PC-3 (cell line): ENCODE data around the gene OR1J2. TPM values are rescaled to one million over a fixed set of nuclear protein-coding genes. Genes with fewer than 3 reads are reported as not detected.
"Not testable (repeated sequence)": the region's sequence is repeated elsewhere in the genome, so short reads cannot be mapped to it uniquely, and the experiment has no call there.

Experiments
- ATAC-seq: fragments of 200-7000 bp; cut with Tn5 transposase; 2 replicates; pipeline ENCODE4 v1.9.1; 2020; ENCODE audit warnings: mild to moderate bottlenecking, moderate library complexity
- BruUV-seq: library from RNA; stranded (reverse); fragments of 400-500 nt; replicated peaks from 2 replicates; lab custom pipeline; 2021; lab: Mats Ljungman, UMichigan
- CTCF ChIA-PET: fragments of 300-600 bp; sonication (Branson Sonifier 250); formaldehyde crosslinking; loops from one replicate; lab custom pipeline; 2022; ENCODE audit warnings: antibody characterized with exemption; lab: Charles Lee
- POLR2A ChIA-PET: fragments of 300-600 bp; sonication (Branson Sonifier 250); formaldehyde crosslinking; loops from one replicate; lab custom pipeline; 2022; ENCODE audit warnings: antibody characterized with exemption; ENCODE audit not compliant: unreplicated experiment; lab: Charles Lee
- DNase-seq: peaks from one replicate; pipeline ENCODE4 v3.0.0-alpha.2; 2015
- H2AFZ ChIP-seq: fragments of 300-600 bp; sonication (generic); 2 replicates; pipeline ENCODE4 v1.6.0; 2016; ENCODE audit warnings: antibody characterized with exemption, low read length
- H3F3A ChIP-seq: fragments of 300-600 bp; sonication (generic); one replicate; pipeline ENCODE4 v1.6.0; 2017; ENCODE audit warnings: antibody characterized with exemption, low read length, control low read depth, mild to moderate bottlenecking; ENCODE audit not compliant: unreplicated experiment
- H3K27ac ChIP-seq: fragments of 300-600 bp; sonication (generic); 2 replicates; pipeline ENCODE4 v1.5.1; 2016; ENCODE audit warnings: mild to moderate bottlenecking, low read length
- H3K27me3 ChIP-seq: fragments of 300-600 bp; sonication (generic); 2 replicates; pipeline ENCODE4 v1.6.1; 2016; ENCODE audit warnings: low read length, mixed read lengths
- H3K36me3 ChIP-seq: fragments of 300-600 bp; sonication (generic); 2 replicates; pipeline ENCODE4 v1.6.1; 2016; ENCODE audit warnings: low read depth, mixed run types, low read length, mixed read lengths
- H3K4me1 ChIP-seq: fragments of 300-600 bp; sonication (generic); 2 replicates; pipeline ENCODE4 v1.5.1; 2016; ENCODE audit warnings: low read length; ENCODE audit not compliant: insufficient read depth
- H3K4me2 ChIP-seq: fragments of 300-600 bp; sonication (generic); 2 replicates; pipeline ENCODE4 v1.6.0; 2016; ENCODE audit warnings: low read length
- H3K4me3 ChIP-seq: fragments of 300-600 bp; sonication (generic); 2 replicates; pipeline ENCODE4 v1.5.1; 2016; ENCODE audit warnings: mild to moderate bottlenecking, low read length, mixed read lengths
- H3K79me2 ChIP-seq: fragments of 300-600 bp; sonication (generic); 2 replicates; pipeline ENCODE4 v1.6.1; 2017; ENCODE audit warnings: low read length, mixed read lengths
- H3K9ac ChIP-seq: fragments of 300-600 bp; sonication (generic); 2 replicates; pipeline ENCODE4 v1.6.0; 2016; ENCODE audit warnings: mild to moderate bottlenecking, low read length
- H3K9me2 ChIP-seq: fragments of 300-600 bp; sonication (generic); replicated peaks from 2 replicates; pipeline ENCODE4 v1.6.1; 2016; ENCODE audit warnings: mixed run types, low read length, mixed read lengths
- H3K9me3 ChIP-seq: fragments of 300-600 bp; sonication (generic); 2 replicates; pipeline ENCODE4 v1.6.1; 2016; ENCODE audit warnings: low read length, mixed read lengths
- H4K20me1 ChIP-seq: fragments of 300-600 bp; sonication (generic); 2 replicates; pipeline ENCODE4 v1.6.1; 2016; ENCODE audit warnings: low read length, mixed read lengths
- EZH2 ChIP-seq: fragments of 300-600 bp; sonication (generic); IDR thresholded peaks from one replicate; pipeline ENCODE4 v1.6.1; 2017; ENCODE audit warnings: antibody characterized with exemption, mild to moderate bottlenecking, low read length; ENCODE audit not compliant: unreplicated experiment
- EZH2phosphoT487 ChIP-seq: fragments of 300-600 bp; sonication (generic); IDR thresholded peaks from 2 replicates; pipeline ENCODE4 v1.6.1; 2018; ENCODE audit warnings: mild to moderate bottlenecking, antibody characterized with exemption, low read length, borderline replicate concordance
- intact Hi-C: fragments of 100-400 bp; cut with micrococcal nuclease; formaldehyde crosslinking; loops from 2 replicates; pipeline ENCODE4 v1.9.0; 2023
- total RNA-seq: library from RNA; depleted of rRNA; stranded (reverse); fragments of >200 nt; gene quantifications from 2 replicates; pipeline ENCODE4 v1.2.3, GENCODE V29; 2014
- TF ChIP-seq, protein P1 (sequence below): fragments of 300-600 bp; sonication (generic); conservative IDR thresholded peaks from 2 replicates; pipeline ENCODE4 v1.5.1; 2017; ENCODE audit warnings: antibody characterized with exemption, low read depth, mild to moderate bottlenecking, low read length

Gene OR1J2
- total RNA-seq, 1 experiment from 2014 or later, result not detected

GRCh38 chr9:122519376-122519775 is 8.8 kb downstream of the OR1J2 start:
- Histone ChIP-seq H3K9me2 (no peaks in the 10 kb centered on the region), H3K9ac (no peak overlapping the region), H3K36me3 (no peaks in the 10 kb centered on the region), H3K79me2 (no peaks in the 10 kb centered on the region), H3K4me2 (no peak overlapping the region), H3F3A (no peaks in the 10 kb centered on the region), H3K4me3 (no peak overlapping the region), H2AFZ (no peak overlapping the region), H4K20me1 (no peaks in the 10 kb centered on the region), H3K9me3 (no peaks in the 10 kb centered on the region), H3K27me3 (peaks cover 32% of the 10 kb centered on the region), H3K4me1 (no peaks in the 10 kb centered on the region), H3K27ac (no peak overlapping the region)
- DNase-seq (no peak), ATAC-seq (no peak)
- POLR2A ChIA-PET, result no interaction called here
- TF ChIP-seq, protein P1, sequence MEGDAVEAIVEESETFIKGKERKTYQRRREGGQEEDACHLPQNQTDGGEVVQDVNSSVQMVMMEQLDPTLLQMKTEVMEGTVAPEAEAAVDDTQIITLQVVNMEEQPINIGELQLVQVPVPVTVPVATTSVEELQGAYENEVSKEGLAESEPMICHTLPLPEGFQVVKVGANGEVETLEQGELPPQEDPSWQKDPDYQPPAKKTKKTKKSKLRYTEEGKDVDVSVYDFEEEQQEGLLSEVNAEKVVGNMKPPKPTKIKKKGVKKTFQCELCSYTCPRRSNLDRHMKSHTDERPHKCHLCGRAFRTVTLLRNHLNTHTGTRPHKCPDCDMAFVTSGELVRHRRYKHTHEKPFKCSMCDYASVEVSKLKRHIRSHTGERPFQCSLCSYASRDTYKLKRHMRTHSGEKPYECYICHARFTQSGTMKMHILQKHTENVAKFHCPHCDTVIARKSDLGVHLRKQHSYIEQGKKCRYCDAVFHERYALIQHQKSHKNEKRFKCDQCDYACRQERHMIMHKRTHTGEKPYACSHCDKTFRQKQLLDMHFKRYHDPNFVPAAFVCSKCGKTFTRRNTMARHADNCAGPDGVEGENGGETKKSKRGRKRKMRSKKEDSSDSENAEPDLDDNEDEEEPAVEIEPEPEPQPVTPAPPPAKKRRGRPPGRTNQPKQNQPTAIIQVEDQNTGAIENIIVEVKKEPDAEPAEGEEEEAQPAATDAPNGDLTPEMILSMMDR, result no peak
- TF ChIP-seq EZH2 (no peak), EZH2phosphoT487 (no peak)
- BruUV-seq, result no TSS peak
- intact Hi-C loops, result no loop called here
- CTCF ChIA-PET, result no interaction called here

- Histone ChIP-seq H3K9me3 (no peaks in the 10 kb centered on the region), H3K4me2 (no peak overlapping the region), H3K27ac (no peak overlapping the region), H3K27me3 (peaks cover 25% of the 10 kb centered on the region), H3K4me1 (no peaks in the 10 kb centered on the region), H3K79me2 (no peaks in the 10 kb centered on the region), H3F3A (no peaks in the 10 kb centered on the region), H3K4me3 (no peak overlapping the region), H3K9ac (no peak overlapping the region), H3K36me3 (no peaks in the 10 kb centered on the region), H4K20me1 (no peaks in the 10 kb centered on the region), H2AFZ (no peak overlapping the region), H3K9me2 (no peaks in the 10 kb centered on the region)
- ATAC-seq, result no peak
- TF ChIP-seq, protein P1, result no peak
- TF ChIP-seq EZH2 (no peak), EZH2phosphoT487 (no peak)
- ChIA-PET CTCF (no interaction called here), POLR2A (no interaction called here)
- BruUV-seq, result no TSS peak
- intact Hi-C loops, result no loop called here
- DNase-seq, result no peak
Observed at GRCh38 chr9:122526602-122527001, 16.0 kb downstream of the OR1J2 start.

DNA sequence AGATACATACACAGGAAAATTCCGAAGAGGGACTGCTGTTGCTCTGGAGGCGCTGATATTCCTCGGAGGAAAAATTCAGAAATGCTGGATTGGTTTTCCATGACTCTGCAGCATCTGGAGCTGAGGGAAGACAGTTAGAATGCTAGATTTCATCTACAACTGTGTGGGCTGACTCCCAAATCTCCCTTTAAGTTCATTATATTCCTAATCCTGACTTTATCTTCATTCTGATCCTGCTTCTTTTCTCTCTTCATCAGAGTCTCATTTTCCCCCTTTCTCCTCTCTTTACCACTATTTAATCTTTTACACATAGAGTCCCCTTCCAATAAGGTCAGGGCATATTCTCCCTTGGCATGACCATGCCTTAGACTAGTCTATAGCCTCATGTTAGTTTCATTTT is 16.6 kb downstream of the OR1J2 start, which contains the start of gene OR1N1:
Gene OR1N1 (minus strand): TSS at position 101 of the 400 bp plus-strand sequence. CDS start 0 bp downstream, at position 101.
- Histone ChIP-seq H3K4me2 (no peak within 1 kb of the TSS), H3K79me2 (no peaks in the 10 kb centered on the region), H3K9ac (no peak within 1 kb of the TSS), H3K36me3 (no peaks in the 10 kb centered on the region), H3K9me2 (no peaks in the 10 kb centered on the region), H3K4me1 (no peaks in the 10 kb centered on the region), H3K27ac (no peak within 1 kb of the TSS), H3F3A (no peaks in the 10 kb centered on the region), H4K20me1 (no peaks in the 10 kb centered on the region), H2AFZ (no peak within 1 kb of the TSS), H3K9me3 (no peaks in the 10 kb centered on the region), H3K27me3 (peaks cover 25% of the 10 kb centered on the region), H3K4me3 (no peak within 1 kb of the TSS)
- no peak for ATAC-seq
- BruUV-seq, result no TSS peak
- TF ChIP-seq EZH2 (no peak), EZH2phosphoT487 (no peak)
- TF ChIP-seq, protein P1, result no peak
- intact Hi-C loops, result no loop called here
- CTCF ChIA-PET, result no interaction called here
- POLR2A ChIA-PET, result no interaction called here
- no peak for DNase-seq

GRCh38 chr9:122531157-122531556 is 20.6 kb downstream of the OR1J2 start:
- H3K9me3 ChIP-seq, intact Hi-C loops, H4K20me1 ChIP-seq, BruUV-seq, POLR2A ChIA-PET, H3K4me2 ChIP-seq, H3K79me2 ChIP-seq, H3K36me3 ChIP-seq, H3K4me3 ChIP-seq, H3F3A ChIP-seq, ATAC-seq, H3K4me1 ChIP-seq, H2AFZ ChIP-seq, CTCF ChIA-PET, H3K27ac ChIP-seq, H3K9ac ChIP-seq, H3K9me2 ChIP-seq, DNase-seq: not testable (repeated sequence)
- H3K27me3 ChIP-seq, result peaks cover 23% of the 10 kb centered on the region
